Fibroblast of mammary gland (primary cell): ENCODE data around the gene FAM120A.

Source experiments
- DNase-seq: peaks from one replicate; pipeline ENCODE4 v3.0.0-alpha.2; 2010; ENCODE audit warnings: low read depth
- H3K4me3 ChIP-seq: 2 replicates; pipeline ENCODE4 v1.5.1; 2011; ENCODE audit warnings: low read depth, mild to moderate bottlenecking, low read length, moderate library complexity; ENCODE audit not compliant: control insufficient read depth
- TF ChIP-seq, protein P1 (sequence below): conservative IDR thresholded peaks from 2 replicates; pipeline ENCODE4 v1.5.1; 2011; ENCODE audit warnings: low read depth, low read length, inconsistent platforms; ENCODE audit not compliant: control insufficient read depth, insufficient read depth

FAM120A gene

DNA sequence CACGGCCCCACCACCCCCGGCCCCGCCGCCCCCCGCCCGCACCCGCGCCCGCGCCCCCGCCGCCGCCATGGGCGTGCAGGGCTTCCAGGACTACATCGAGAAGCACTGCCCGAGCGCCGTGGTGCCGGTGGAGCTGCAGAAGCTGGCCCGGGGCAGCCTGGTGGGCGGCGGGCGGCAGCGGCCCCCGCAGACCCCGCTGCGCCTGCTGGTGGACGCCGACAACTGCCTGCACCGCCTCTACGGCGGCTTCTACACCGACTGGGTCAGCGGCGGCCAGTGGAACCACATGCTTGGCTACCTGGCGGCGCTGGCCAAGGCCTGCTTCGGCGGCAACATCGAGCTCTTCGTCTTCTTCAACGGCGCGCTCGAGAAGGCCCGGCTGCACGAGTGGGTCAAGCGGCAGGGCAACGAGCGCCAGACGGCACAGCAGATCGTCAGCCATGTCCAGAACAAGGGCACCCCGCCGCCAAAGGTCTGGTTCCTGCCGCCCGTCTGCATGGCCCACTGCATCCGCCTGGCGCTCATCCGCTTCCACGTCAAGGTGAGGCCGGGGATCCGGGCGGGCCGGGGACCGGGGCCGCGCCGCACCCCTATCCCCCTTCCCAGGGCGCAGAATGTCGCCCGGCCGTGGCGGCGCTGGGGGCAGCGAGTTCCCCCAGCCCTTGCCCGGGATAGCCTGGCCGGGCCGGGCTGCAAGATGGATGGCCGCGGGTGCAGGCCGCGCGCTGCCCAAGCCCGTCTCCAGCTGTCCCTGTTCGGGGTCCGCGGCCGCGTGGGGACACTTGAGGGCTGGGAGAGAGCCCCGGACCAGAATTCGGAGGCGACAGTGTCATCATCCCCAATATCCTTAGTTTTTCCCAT lies 594 bp downstream of the FAM120A start:
- TF ChIP-seq, protein P1, sequence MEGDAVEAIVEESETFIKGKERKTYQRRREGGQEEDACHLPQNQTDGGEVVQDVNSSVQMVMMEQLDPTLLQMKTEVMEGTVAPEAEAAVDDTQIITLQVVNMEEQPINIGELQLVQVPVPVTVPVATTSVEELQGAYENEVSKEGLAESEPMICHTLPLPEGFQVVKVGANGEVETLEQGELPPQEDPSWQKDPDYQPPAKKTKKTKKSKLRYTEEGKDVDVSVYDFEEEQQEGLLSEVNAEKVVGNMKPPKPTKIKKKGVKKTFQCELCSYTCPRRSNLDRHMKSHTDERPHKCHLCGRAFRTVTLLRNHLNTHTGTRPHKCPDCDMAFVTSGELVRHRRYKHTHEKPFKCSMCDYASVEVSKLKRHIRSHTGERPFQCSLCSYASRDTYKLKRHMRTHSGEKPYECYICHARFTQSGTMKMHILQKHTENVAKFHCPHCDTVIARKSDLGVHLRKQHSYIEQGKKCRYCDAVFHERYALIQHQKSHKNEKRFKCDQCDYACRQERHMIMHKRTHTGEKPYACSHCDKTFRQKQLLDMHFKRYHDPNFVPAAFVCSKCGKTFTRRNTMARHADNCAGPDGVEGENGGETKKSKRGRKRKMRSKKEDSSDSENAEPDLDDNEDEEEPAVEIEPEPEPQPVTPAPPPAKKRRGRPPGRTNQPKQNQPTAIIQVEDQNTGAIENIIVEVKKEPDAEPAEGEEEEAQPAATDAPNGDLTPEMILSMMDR: no peak
- no peak for DNase-seq
- H3K4me3 ChIP-seq: peak overlapping the region; percentile 75

DNA sequence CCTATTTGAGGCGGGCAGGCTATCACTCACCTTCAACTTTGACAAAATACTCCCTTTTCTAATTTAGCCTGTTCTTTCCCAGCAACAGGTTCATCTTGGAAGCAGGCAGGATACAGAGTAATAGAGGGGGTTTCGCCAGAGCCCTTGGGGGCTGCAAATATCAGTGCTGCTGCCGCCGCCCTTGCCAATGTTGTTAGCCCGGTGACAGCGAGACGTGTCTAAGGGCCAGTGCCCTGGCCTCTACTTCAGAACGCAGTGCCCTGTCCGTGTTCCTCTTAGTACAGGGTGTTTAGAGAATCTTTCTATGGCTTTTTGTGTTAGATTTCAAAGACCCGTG lies 1.2 kb downstream of the FAM120A start:
- DNase-seq: no peak
- TF ChIP-seq, protein P1: no peak

DNA sequence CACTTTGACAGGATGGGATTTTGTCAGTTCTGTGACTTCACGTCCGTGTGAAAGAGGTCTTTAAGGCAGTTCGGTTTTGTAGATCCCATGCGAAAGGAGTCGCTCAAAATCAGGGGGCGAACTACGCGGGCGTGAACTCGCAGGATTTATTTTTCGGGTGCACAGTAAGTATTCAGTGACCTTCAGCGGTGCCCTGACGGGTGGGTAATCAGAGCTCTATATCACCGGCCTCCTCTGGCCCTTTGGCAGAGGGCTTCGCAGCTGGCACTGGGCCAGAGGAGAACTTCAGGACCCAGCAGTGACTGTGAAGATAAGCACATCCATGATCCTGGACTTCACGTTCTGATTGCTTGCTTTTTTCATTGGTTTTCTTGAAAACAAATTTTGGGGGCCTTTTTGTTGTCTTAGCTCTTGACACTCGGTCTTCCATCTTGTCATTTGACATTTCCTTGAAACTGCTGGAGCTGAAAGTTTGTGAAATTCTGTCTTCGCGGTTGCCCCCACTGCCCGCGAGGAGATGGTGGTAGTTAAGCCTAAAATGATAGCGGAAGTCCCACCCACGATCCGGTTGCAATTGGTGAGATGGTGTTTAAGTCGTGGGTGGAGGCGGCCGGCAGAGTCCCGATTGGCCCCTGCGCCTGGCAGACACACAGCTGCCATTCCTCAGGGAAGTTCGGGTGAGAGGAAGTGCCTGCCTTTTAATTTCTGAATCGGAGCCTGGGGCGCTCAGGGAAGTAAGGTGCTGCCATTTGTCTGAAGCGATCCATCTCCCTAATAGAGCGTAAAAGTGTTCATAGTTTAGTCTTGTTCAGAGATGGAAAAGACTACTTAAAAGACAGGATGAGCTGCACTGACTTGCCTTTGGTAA lies 1.8 kb downstream of the FAM120A start, which contains the start of gene FAM120AOS:
FAM120AOS (minus strand) TSS at position 535 of the 868 bp plus-strand sequence. CDS start 872 bp downstream, outside the sequence.
- H3K4me3 ChIP-seq: peak within 1 kb of the TSS; percentile 75
- TF ChIP-seq, protein P1: no peak
- peak; percentile 94 for DNase-seq

More for the DNA sequence above, 1.2 kb downstream of the FAM120A start:
- peak overlapping the region; percentile 75 for H3K4me3 ChIP-seq

DNA sequence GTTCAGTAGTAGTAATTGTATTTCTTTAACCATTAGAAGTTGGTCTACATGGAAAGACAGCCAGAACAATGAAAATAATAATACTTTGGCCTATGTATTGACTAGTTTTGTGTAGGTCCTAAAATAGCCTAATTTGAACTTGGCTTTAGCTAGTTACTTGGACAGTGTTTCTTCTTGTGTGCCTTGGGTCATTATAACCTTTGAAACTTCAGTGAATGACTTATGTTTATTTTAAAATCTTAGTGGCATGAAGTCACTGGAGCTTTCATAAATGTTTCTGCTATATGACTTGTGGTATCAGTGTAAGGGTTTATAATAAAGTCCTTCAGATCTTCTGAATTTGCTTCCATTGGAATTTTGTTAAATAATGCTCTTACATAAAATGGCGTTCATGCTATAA lies 4.5 kb downstream of the FAM120A start:
- DNase-seq: no peak
- TF ChIP-seq, protein P1: no peak
- H3K4me3 ChIP-seq: no peak overlapping the region

DNA sequence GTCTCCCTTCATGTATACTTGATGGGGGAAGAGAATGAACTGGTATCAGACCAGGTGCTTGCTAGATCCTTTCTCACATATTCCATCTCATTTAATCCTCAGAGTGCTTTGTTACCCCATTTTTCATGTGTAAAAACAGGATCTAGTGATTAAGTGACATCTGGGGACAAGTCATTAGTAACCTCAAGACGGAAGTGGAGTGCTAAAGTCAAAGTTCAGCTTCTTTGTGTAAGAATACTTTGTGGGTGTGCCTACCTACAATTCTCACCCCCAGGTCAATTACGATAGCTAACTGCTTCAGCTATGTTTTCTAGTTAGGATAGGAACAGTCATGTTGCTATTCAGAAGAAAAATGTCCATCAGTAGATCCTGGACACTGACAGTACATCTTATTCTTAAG lies 5.0 kb downstream of the FAM120A start:
- DNase-seq: no peak
- TF ChIP-seq, protein P1: no peak

DNA sequence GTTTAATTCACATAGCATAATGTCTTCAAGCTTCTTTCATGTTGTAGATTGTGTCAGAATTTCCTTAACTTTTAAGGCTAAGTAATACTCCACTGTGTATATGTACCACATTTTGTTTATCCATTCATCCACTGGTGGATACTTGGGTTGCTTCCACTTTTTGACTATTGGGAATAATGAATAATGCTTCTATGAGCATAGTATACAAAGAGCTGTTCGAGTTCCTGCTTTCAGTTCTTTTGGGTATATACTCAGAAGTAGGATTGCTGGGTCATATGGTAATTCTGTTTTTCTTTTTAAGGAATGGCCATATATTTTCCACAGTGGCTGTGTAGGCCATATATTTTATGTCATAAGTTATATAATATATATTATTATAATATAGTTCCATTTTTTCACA lies 5.5 kb downstream of the FAM120A start:
- TF ChIP-seq, protein P1: no peak
- no peak overlapping the region for H3K4me3 ChIP-seq
- DNase-seq: no peak

More for the DNA sequence above, 5.0 kb downstream of the FAM120A start:
- H3K4me3 ChIP-seq: no peak overlapping the region
